BLaER1 treated with 17β-estradiol and CSF1 and Interleukin-3, amounts not matched to agents 10 nM and 100 nM (cell line): Measurements from ENCODE around the gene ANAPC7.
A peak's percentile ranks its signal among the peaks of the same experiment; 100 is the strongest.

Source experiments
- H3K27ac ChIP-seq, 11 experiments: shearing (Covaris generic); formaldehyde crosslinking; 2 replicates each; pipeline ENCODE4 v1.8.1; 2022
- H3K27me3 ChIP-seq, 11 experiments: shearing (Covaris generic); formaldehyde crosslinking; 2 replicates each; pipeline ENCODE4 v1.8.1; 2022
- H3K36me3 ChIP-seq, 11 experiments: shearing (Covaris generic); formaldehyde crosslinking; 2 replicates each; pipeline ENCODE4 v1.8.1; 2022
- H3K4me1 ChIP-seq, 10 experiments: shearing (Covaris generic); formaldehyde crosslinking; 2 replicates each; pipeline ENCODE4 v1.8.1; 2022
- H3K4me2 ChIP-seq, 11 experiments: shearing (Covaris generic); formaldehyde crosslinking; 2 replicates each; pipeline ENCODE4 v1.8.1; 2022
- H3K4me3 ChIP-seq, 10 experiments: shearing (Covaris generic); formaldehyde crosslinking; 2 replicates each; pipeline ENCODE4 v1.8.1; 2022
- H3K9ac ChIP-seq, 11 experiments: shearing (Covaris generic); formaldehyde crosslinking; 2 replicates each; pipeline ENCODE4 v1.8.1; 2022
- H3K9me3 ChIP-seq, 11 experiments: shearing (Covaris generic); formaldehyde crosslinking; replicated peaks in 1 of 11; 2 replicates each; pipeline ENCODE4 v1.8.1; 2022
- H4K20me1 ChIP-seq, 11 experiments: shearing (Covaris generic); formaldehyde crosslinking; 2 replicates each; pipeline ENCODE4 v1.8.1; 2022
- Cebpa-rat ChIP-seq, 11 experiments: shearing (Covaris generic); IDR thresholded peaks; 2 replicates each; pipeline ENCODE4 v1.8.1; 2022

The ANAPC7 gene

DNA sequence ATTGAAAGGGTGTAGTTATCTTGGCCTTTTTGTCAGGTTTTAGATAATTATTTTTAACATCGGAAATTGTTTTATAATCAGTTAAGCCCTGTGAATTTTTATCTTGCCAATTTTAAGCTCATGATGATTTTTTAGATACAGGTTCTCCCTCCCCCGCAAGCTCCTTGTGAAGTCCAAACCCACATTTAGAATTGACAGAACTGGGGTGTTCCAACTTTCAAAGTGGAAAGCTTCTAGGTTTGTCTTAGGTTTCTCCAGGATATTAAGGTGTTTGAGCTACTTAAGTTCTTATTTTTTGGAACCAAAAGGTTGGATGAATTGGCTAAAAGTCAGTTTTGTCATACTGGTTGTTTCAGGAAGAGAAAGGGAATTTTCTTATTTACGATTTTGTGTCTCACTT lies 73.4 kb downstream of the ANAPC7 start:
- Histone ChIP-seq H3K9ac (peak overlapping the region in 2 of 11 experiments; percentile 5 to 22; a peak in 2 of 22 replicates), H3K36me3 (peaks cover 99 to 100% (median 100%) of the 10 kb centered on the region in 11 experiments), H4K20me1 (peaks cover 56 to 100% (median 88%) of the 10 kb centered on the region in 11 experiments; a peak in 20 of 22 replicates)

DNA sequence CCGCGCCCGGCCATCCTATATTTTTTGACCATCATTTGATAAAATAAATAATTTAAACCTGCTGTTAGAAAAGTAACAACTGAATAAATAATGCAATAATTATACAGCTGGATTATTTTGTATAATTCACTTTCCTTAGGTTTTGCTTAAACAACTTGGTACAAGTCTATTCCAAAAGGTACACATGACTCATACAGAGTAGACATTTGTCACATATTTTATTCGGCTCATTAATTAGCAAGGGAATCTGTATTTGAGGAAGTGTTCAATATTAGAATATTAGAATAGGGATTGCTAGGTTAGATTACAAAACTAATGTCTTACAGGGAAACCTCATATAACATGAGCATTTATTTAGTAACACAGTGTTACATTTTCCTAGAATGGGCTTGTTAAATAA lies 73.8 kb downstream of the ANAPC7 start:
- H3K4me2 ChIP-seq, result peak overlapping the region in 5 of 11 experiments; percentile 38 to 69 (median 47); a peak in 7 of 22 replicates
- H3K4me3 ChIP-seq, result no peak overlapping the region
- peaks cover 0 to 42% (median 23%) of the 10 kb centered on the region in 10 experiments; a peak in 17 of 20 replicates for H3K4me1 ChIP-seq
- H3K36me3 ChIP-seq, result peaks cover 99 to 100% (median 100%) of the 10 kb centered on the region in 11 experiments
- no peaks in the 10 kb centered on the region for H3K27me3 ChIP-seq
- H3K27ac ChIP-seq, result peak overlapping the region in 1 of 11 experiments; percentile 7; a peak in 2 of 22 replicates
- no peak overlapping the region; a peak in 1 of 22 replicates for H3K9ac ChIP-seq
- no peak for TF ChIP-seq Cebpa-rat (IDR thresholded peaks at IDR 0.05)
- peaks cover 56 to 100% (median 88%) of the 10 kb centered on the region in 11 experiments; a peak in 20 of 22 replicates for H4K20me1 ChIP-seq
- H3K9me3 ChIP-seq, result no peaks in the 10 kb centered on the region

More for the DNA sequence above, 73.4 kb downstream of the ANAPC7 start:
- Histone ChIP-seq H3K27ac (peak overlapping the region in 6 of 11 experiments; percentile 7 to 37 (median 28); a peak in 9 of 22 replicates), H3K9me3 (no peaks in the 10 kb centered on the region), H3K4me1 (peaks cover 0 to 42% (median 23%) of the 10 kb centered on the region in 10 experiments; a peak in 17 of 20 replicates), H3K4me3 (no peak overlapping the region), H3K27me3 (no peaks in the 10 kb centered on the region), H3K4me2 (peak overlapping the region in 10 of 11 experiments; percentile 4 to 69 (median 44); a peak in 17 of 22 replicates)
- TF ChIP-seq Cebpa-rat (IDR thresholded peaks at IDR 0.05), result no peak
